ENCODE data around the gene AGPAT4. TPM values are rescaled to one million over a fixed set of nuclear protein-coding genes. Genes with fewer than 3 reads are reported as not detected.

AGPAT4 gene
- total and polyA plus RNA-seq, 2 of the 4 experiments (the other 2 are of a cell fraction), result 3.6 to 3.8 TPM

- Histone ChIP-seq H3K9ac (ENCODE audit: low read depth, low read length) (no peak overlapping the region), H3K14ac (replicated peaks; ENCODE audit: low read depth, low read length) (no peak overlapping the region), H3K56ac (ENCODE audit: extremely low read depth, insufficient read depth, low read length) (no peak overlapping the region), H3K9me1 (ENCODE audit: insufficient read depth, low read length) (peaks cover 11% of the 10 kb centered on the region), H2BK5ac (ENCODE audit: low read depth, low read length, poor library complexity, severe bottlenecking) (no peak overlapping the region), H2AFZ (replicated peaks; ENCODE audit: low read length, poor library complexity) (no peak overlapping the region), H2BK120ac (ENCODE audit: low read depth, low read length) (no peak overlapping the region), H3K27me3 (ENCODE audit: control insufficient read depth, insufficient read depth, low read length) (no peaks in the 10 kb centered on the region), H2AK5ac (ENCODE audit: low read depth, low read length) (no peak overlapping the region), H3K79me1 (ENCODE audit: low read depth in 1 of 2, low read length in 2 of 2) (no peaks in the 10 kb centered on the region), H3K4me2 (ENCODE audit: low read depth, low read length) (no peak overlapping the region), H2BK20ac (ENCODE audit: low read depth, low read length) (no peak overlapping the region), H2AK9ac (replicated peaks; ENCODE audit: low read depth, low read length, poor library complexity) (no peak overlapping the region), H4K20me1 (ENCODE audit: insufficient read depth, low read length) (no peaks in the 10 kb centered on the region), H3K4me1 (ENCODE audit: control insufficient read depth, insufficient read depth, low read length) (no peaks in the 10 kb centered on the region), H3K4ac (ENCODE audit: low read depth, low read length) (no peak overlapping the region), H3K4me3 (ENCODE audit: insufficient read depth, low read depth, low read length) (no peak overlapping the region), H3K36me3 (ENCODE audit: control insufficient read depth, insufficient read depth, low read length) (peaks cover 25% of the 10 kb centered on the region), H3K23ac (ENCODE audit: low read depth, low read length) (no peak overlapping the region), H4K8ac (ENCODE audit: low read depth in 2 of 2, low read length in 2 of 2) (no peak overlapping the region), H3K9me3 (ENCODE audit: control insufficient read depth, insufficient read depth, low read length) (no peaks in the 10 kb centered on the region), H2BK15ac (ENCODE audit: low read depth, low read length) (no peak overlapping the region), H3K27ac (ENCODE audit: insufficient read depth, low read length) (no peak overlapping the region), H4K91ac (ENCODE audit: insufficient read depth, low read depth, low read length) (no peak overlapping the region), H3K18ac (ENCODE audit: low read depth, low read length) (no peak overlapping the region), H4K5ac (ENCODE audit: low read depth, low read length) (no peak overlapping the region)
- no CpG with 5 or more reads among the region's 4 CpGs for WGBS, 2 experiments (ENCODE audit: extremely low coverage in 2 of 2, insufficient read length in 1 of 2)
- no peak for DNase-seq
- in situ Hi-C loops (cut with MboI; ENCODE audit: low sequenced_read_pairs) (no loop called here), dilution Hi-C loops (cut with HindIII; ENCODE audit: low sequenced_read_pairs, unreplicated experiment) (no loop called here), intact Hi-C loops (cut with micrococcal nuclease) (no loop called here)
- CTCF ChIA-PET, result interaction anchor here (0.9 kb wide), 1 partner anchor 20 kb away, joined by 3 read pairs; no protein-coding TSS in a partner anchor
- no peak for ATAC-seq (ENCODE audit: low read depth)
- POLR2A ChIA-PET (ENCODE audit: unreplicated experiment), result no interaction called here
- no peak for TF ChIP-seq RCOR1 (IDR thresholded peaks at IDR 0.05; ENCODE audit: insufficient replicate concordance, low read length)
- no TSS peak for BruUV-seq (replicated peaks)
Observed at GRCh38 chr6:161091151-161091550, 182.7 kb downstream of the AGPAT4 start.
